Transverse colon (tissue), 4 donors: ENCODE measurements around the gene MARS1. TPM values are rescaled to one million over a fixed set of nuclear protein-coding genes. Genes with fewer than 3 reads are reported as not detected.

Source experiments
- DNase-seq: peaks from one replicate; pipeline ENCODE4 v3.0.0-alpha.2; 2019
- H3K27ac ChIP-seq, 4 donors: fragments of 200-600 bp; sonication (generic); 2 replicates each; pipeline ENCODE4 v1.5.1; 2016 to 2018; ENCODE audit warnings: inconsistent platforms in 4 of 4
- H3K27me3 ChIP-seq: fragments of 200-600 bp; sonication (generic); 2 replicates; pipeline ENCODE4 v1.5.1; 2017; ENCODE audit warnings: inconsistent platforms
- H3K36me3 ChIP-seq, 4 donors: fragments of 200-600 bp; sonication (generic); 2 replicates each; pipeline ENCODE4 v1.5.1; 2017 to 2019; ENCODE audit warnings: inconsistent platforms in 4 of 4
- H3K4me1 ChIP-seq, 4 donors: fragments of 200-600 bp; sonication (generic); 2 replicates each; pipeline ENCODE4 v1.5.1; 2017 to 2020; ENCODE audit warnings: inconsistent platforms in 4 of 4
- H3K4me3 ChIP-seq, 4 donors: fragments of 200-600 bp; sonication (generic); 1 replicate in 1 of 4; 2 replicates in 3 of 4; pipeline versions ENCODE4 v1.5.1 to v1.6.1; 2017 to 2019; ENCODE audit warnings: inconsistent platforms in 4 of 4
- H3K9me3 ChIP-seq, 2 donors: fragments of 200-600 bp; sonication (generic); 2 replicates each; pipeline ENCODE4 v1.5.1; 2017 to 2019; ENCODE audit warnings: inconsistent platforms in 2 of 2
- CTCF ChIP-seq, 5 experiments: fragments of 200-600 bp in 3 of 5; fragments of 450-650 bp in 2 of 5; sonication (generic) in 3 of 5; IDR thresholded peaks; 1 replicate in 2 of 5; 2 replicates in 3 of 5; pipeline ENCODE4 v1.5.1; 2016 to 2017; ENCODE audit warnings: antibody characterized with exemption in 5 of 5, inconsistent platforms in 3 of 5, mild to moderate bottlenecking in 2 of 5, moderate library complexity in 1 of 5
- EP300 ChIP-seq: sonication (generic); formaldehyde crosslinking; IDR thresholded peaks from one replicate; pipeline ENCODE4 v1.6.1; 2017; ENCODE audit warnings: antibody characterized with exemption, low read depth
- POLR2A ChIP-seq: fragments of 450-650 bp; IDR thresholded peaks from one replicate; pipeline ENCODE4 v1.6.1; 2016; ENCODE audit warnings: antibody characterized with exemption, mild to moderate bottlenecking, moderate library complexity
- POLR2AphosphoS5 ChIP-seq, 3 donors: sonication (generic); formaldehyde crosslinking; IDR thresholded peaks; one replicate each; pipeline ENCODE4 v1.6.1; 2016; ENCODE audit warnings: antibody characterized with exemption in 3 of 3
- WGBS, 2 donors: methylation state at CpG; one replicate each; pipeline ENCODE4 v1.1.5; 2018; ENCODE audit warnings: low coverage in 1 of 2; 5-methylcytosine and 5-hydroxymethylcytosine counted together
- in situ Hi-C, 4 donors: fragments of 200-750 bp; cut with MboI; loops; one replicate each; pipeline versions ENCODE4 v1.15.0 to v1.15.1; 2017; ENCODE audit warnings: low sequenced_read_pairs in 3 of 4, low pct_ligation_motif_present in 1 of 4, low pct_unique_long_range_greater_than_20kb in 1 of 4
- intact Hi-C: fragments of 100-400 bp; cut with DNase I; formaldehyde crosslinking; loops from one replicate; pipeline ENCODE4 v1.15.1; 2023; ENCODE audit warnings: low total_unique reads
- total RNA-seq, 4 donors: library from RNA; depleted of rRNA; stranded (reverse); fragments of >200 nt; gene quantifications; one replicate each; pipeline ENCODE4 v1.1.0, GENCODE V29; 2016

Gene MARS1
- total RNA-seq, 4 donors from 2014 or later, result 39.0 to 184 (median 103) TPM

- H3K36me3 ChIP-seq, result no peaks in the 10 kb centered on the region
- intact Hi-C loops (no loop called here), in situ Hi-C loops (no loop called here)
- H3K9me3 ChIP-seq, result no peaks in the 10 kb centered on the region
- WGBS, 2 donors, result 0 to 55% methylated on average over 1 to 10 of the region's 10 CpGs
- DNase-seq, result no peak
- H3K27me3 ChIP-seq, result peaks cover 5% of the 10 kb centered on the region
- H3K4me1 ChIP-seq, result peaks cover 18 to 31% (median 23%) of the 10 kb centered on the region in 4 donors
- TF ChIP-seq EP300 (no peak), CTCF (IDR thresholded peaks at IDR 0.05) (no peak), POLR2AphosphoS5 (IDR thresholded peaks at IDR 0.05) (no peak), POLR2A (no peak)
- no peak overlapping the region for H3K27ac ChIP-seq
- H3K4me3 ChIP-seq, result no peak overlapping the region
These were observed 32.3 kb upstream of the MARS1 start for GRCh38 chr12:57455374-57456144.

GRCh38 chr12:57456145-57456700 is 31.6 kb upstream of the MARS1 start:
- intact Hi-C loops, result no loop called here
- Histone ChIP-seq H3K4me3 (no peak overlapping the region), H3K9me3 (no peaks in the 10 kb centered on the region), H3K36me3 (no peaks in the 10 kb centered on the region), H3K4me1 (peaks cover 25 to 38% (median 30%) of the 10 kb centered on the region in 4 donors), H3K27me3 (peaks cover 12% of the 10 kb centered on the region), H3K27ac (no peak overlapping the region)
- in situ Hi-C loops, result no loop called here
- TF ChIP-seq CTCF (IDR thresholded peaks at IDR 0.05), result peak; percentile 44 to 61 (median 51)
- TF ChIP-seq EP300, result no peak
- 36 to 60% methylated on average over 1 to 12 of the region's 15 CpGs for WGBS, 2 donors
- DNase-seq, result no peak

- H3K4me3 ChIP-seq, result no peak overlapping the region
- in situ Hi-C loops (no loop called here), intact Hi-C loops (no loop called here)
- no peak overlapping the region for H3K27ac ChIP-seq
- no peak for DNase-seq
- WGBS, 2 donors, result 86% methylated on average over 3 to 6 of the region's 6 CpGs
- TF ChIP-seq POLR2A (no peak), POLR2AphosphoS5 (IDR thresholded peaks at IDR 0.05) (no peak), CTCF (IDR thresholded peaks at IDR 0.05) (no peak), EP300 (no peak)
- H3K36me3 ChIP-seq, result no peaks in the 10 kb centered on the region
- no peaks in the 10 kb centered on the region for H3K9me3 ChIP-seq
- peaks cover 15% of the 10 kb centered on the region for H3K27me3 ChIP-seq
- peaks cover 27 to 44% (median 35%) of the 10 kb centered on the region in 4 donors for H3K4me1 ChIP-seq
These were observed 31.0 kb upstream of the MARS1 start for GRCh38 chr12:57456737-57457490.

- TF ChIP-seq POLR2A (no peak), EP300 (no peak), CTCF (IDR thresholded peaks at IDR 0.05) (no peak), POLR2AphosphoS5 (IDR thresholded peaks at IDR 0.05) (no peak)
- peak overlapping the region in 3 of 4 donors; percentile 37 to 84 (median 56) for H3K4me3 ChIP-seq
- H3K36me3 ChIP-seq, result no peaks in the 10 kb centered on the region
- no peaks in the 10 kb centered on the region for H3K9me3 ChIP-seq
- peaks cover 15% of the 10 kb centered on the region for H3K27me3 ChIP-seq
- peaks cover 19 to 46% (median 31%) of the 10 kb centered on the region in 4 donors for H3K4me1 ChIP-seq
- peak overlapping the region; percentile 84 to 88 (median 88) for H3K27ac ChIP-seq
- intact Hi-C loops (no loop called here), in situ Hi-C loops (no loop called here)
- WGBS, 2 donors, result 24 to 57% methylated on average over 1 to 3 of the region's 3 CpGs
- DNase-seq, result no peak
These were observed 29.2 kb upstream of the MARS1 start for GRCh38 chr12:57458665-57459054.
